Activated T-helper 1 cell treated with Interleukin-2 at 50 U/mL for 16 hours (primary cell): ENCODE data around the gene CNNM1.

Source experiments
- DNase-seq: peaks from one replicate; pipeline ENCODE4 v3.0.0-alpha.2; 2020; ENCODE audit warnings: low read depth

The CNNM1 gene

DNA sequence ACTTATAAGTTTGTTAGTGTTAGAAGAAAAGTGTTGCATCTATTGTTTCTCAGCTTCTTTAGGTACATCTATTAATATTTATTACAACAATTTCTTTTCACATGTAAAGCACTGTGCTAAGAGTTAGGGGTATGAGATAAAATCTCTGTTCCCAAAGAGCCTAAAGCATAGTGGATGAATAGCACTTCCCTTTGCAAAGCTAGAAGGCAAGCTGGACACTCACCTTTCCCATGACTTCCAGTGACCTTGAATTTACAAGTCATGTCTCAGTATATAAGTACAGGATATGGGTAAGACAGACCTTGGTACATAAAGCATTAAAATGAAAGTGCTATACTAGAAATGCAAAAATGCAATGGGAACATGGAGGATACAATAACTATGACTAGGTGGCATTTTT, 8.7 kb downstream of the CNNM1 start:
- DNase-seq: no peak

DNA sequence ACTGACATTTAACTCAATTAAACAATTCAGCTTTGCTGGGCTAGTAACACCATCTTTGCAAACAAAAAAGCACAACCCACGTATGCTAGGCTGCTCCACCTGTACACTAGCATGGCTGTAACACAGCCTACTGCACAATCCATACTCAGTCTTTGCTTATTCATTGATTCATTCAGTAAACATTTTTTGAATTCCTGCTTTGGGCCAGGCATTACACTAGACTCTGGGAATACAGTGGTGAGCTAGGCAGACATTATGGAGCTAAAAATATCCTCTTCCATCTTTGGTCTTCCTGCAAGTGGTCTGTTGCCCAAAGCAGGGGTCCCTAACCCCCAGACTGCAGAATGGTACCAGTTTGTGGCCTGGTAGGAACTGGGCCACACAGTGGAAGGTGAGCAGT, 9.9 kb downstream of the CNNM1 start:
- no peak for DNase-seq

DNA sequence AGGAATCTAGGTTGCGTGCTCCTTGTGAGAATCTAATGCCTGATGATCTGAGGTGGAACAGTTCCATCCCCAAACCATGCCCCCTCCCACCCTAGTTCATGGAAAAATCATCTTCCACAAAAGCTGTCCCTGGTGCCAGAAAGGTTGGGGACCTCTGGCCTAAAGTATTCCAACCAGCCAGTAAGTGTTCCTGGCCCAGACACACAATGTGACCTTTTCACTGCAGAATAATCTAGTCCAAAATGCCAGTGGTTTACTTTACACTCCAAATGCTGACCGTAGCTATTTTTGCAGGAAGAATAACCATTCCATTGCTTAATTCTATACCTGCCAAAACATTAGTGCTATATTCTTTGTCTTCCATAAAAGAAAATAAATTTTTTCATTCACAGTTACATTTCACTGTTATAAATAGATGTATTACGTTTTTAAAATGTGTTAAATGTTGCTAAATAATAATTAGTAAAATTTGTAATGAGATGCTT, 10.4 kb downstream of the CNNM1 start:
- DNase-seq: no peak

DNA sequence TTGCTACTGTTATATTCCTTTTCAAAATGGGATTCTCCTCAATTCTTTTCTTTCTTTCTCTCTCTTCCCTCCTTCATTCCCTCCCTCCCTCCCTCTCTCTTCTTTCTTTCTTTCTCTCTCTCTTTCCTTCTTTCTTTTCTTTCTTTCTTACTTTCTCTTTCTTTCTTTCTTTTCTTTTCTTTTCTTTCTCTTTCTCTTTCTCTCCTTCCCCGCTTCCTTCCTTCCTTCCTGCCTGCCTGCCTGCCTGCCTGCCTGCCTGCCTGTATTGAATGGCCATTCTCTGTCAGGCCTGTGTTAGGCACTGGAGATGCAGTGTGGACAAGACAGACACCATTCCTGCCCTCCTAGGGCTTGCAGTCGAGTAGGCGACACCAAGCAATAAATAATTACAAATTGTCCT, 11.5 kb downstream of the CNNM1 start:
- DNase-seq: no peak

DNA sequence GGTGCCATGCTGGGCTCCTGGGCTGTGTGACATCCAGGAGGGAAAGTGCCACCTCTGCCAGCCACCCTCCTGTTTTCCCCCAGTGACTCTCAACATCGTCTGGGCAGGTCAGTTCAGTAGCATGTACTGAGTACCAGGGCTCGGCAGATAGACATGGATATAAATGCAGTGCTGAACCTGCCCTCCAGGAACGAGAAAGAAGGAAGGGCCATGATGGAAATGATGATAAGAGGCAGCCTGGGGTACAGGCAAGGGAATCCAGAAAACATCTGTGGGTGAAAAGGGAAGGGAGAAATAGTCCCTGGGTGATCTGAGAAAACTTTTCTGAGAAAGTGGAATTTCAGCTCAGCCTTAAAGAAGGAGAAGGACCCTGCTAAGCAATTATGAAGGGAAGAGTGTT, 12.1 kb downstream of the CNNM1 start:
- DNase-seq: no peak

DNA sequence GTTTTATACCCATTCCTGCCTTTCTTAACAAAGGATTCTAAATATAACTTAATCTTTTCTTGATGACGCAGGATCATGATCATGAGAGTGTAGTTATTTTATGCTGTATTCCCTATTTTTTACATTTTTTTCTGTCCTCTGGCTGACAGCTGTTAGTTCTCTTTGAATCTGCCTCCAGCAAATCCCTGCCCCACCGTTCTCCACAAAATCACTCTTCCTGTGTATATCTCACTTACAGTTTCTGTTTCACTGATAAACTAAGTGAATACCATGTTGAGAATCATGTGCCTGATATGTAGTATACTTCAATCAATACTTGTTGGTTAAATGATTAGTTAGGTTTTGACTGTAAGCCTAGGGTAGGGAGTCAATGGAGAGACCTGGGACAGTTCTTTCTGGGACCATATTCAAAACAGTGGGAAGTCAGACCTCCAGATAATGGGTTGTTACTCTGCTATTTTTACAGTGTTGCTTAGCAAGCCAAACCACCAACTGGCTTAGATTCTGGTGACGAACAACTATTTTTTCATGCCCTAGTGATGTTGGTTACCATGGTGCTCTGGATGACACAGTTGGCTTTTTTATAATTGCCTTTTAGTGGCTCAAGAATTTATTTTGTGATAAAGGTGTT, 12.8 kb downstream of the CNNM1 start:
- DNase-seq: no peak

DNA sequence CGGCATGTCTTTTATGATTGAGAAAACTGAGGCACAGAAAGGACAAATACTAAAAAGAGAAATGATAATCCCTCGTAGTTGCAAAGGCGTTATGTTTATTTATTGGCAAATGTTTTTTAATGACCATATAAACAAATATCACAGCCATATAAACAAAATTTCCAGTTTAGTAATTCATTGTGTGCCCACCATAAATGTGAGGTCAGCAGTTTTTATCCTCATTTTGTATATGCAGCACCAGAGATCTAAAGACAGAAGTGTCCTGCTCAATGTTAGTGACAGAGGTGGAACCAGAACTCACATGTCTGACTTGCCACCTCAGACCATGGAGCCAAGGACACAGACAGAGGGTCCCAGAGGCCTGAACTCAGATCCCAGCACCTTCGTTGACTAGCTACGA, 14.1 kb downstream of the CNNM1 start:
- no peak for DNase-seq

DNA sequence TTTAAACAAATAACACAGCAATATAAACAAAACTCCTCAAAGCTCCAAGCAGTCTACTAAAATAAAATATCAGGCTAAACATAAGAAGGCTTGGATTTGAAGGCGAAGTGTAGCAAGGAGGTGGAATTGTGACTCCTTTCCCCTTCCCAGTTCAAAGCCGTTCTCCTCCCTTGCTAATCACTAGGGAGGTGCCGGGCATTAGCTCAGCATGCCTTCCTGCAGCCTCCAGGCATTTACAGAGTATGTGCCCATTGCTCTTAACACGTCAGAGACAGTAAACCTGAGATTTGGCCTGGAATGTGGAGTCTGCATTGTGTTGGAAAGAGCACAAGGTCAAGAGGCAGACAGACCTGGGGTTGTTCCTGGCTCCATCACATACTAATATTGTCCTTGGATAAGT, 15.6 kb downstream of the CNNM1 start:
- no peak for DNase-seq

DNA sequence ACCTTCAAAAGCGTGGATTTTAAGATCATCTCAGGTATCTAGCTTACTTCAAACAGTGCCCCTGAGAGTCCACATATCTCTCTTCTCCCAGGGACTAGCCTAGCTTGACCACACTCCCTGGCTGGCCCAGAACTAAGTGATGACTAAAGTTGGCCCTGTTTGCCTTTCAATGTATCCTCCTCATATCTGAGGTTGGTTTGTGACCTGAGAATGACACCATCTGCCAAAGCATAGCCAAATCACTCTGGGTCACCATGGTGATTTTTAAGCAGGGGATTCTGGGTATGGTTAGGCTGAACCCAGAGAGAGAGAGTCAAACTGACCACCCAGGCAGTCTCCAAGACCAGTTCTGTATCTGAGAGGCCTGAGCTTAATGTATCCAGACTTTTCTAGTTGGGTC, 16.2 kb downstream of the CNNM1 start:
- no peak for DNase-seq

DNA sequence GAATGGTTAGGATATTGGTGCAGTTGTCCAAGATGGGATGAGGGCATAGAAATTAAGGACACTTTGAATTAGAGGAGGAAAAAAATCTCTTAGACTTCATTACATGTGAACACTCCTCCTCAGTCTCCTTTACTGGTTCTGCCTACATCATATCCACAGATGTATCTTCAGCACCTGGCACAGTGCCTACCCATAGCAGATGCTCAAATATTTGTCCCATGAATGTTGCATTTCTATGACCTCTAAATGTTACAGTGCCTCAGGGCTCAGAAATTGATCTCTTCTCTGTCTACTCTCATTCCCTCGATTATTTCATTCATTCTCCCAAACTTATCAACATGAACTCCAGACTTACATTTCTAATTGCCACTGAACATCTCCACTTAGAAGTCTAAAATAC, 17.1 kb downstream of the CNNM1 start:
- DNase-seq: no peak

DNA sequence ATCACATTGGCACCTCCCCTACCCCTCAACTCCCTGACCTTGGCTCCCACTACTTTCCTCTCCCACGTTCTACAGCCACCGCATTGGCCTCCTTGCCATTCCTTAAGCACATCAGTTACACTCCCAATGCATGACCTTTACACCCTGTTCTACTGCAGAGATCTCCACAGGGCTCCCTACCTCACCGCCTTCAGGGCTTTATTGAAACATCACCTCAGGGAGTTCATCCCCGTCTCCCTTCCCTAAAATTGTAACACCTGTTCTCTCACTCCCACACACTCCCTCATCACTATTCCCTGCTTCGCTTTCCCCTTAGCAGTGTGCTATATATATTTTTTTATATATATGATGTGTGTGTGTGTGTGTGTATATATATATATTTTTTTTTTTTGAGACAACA, 18.5 kb downstream of the CNNM1 start:
- no peak for DNase-seq

DNA sequence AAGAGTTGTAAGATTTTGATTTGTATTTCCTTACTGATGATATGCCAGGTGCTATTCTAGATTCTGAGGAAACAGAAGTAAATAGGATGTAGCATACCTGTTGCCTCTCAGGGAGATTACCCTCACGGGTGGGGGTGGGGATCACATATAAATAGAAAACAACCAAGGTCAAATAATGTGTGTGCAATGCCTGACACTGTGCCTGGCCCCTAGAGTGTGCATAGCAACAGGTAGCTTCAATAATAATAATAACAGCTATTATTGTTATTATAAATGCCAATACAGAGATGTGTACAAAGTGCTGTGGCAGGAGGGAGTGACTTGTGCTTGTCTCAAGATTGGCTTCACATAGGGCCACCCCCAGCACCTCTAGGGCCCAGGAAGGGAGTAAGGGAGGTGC, 24.0 kb downstream of the CNNM1 start:
- no peak for DNase-seq

DNA sequence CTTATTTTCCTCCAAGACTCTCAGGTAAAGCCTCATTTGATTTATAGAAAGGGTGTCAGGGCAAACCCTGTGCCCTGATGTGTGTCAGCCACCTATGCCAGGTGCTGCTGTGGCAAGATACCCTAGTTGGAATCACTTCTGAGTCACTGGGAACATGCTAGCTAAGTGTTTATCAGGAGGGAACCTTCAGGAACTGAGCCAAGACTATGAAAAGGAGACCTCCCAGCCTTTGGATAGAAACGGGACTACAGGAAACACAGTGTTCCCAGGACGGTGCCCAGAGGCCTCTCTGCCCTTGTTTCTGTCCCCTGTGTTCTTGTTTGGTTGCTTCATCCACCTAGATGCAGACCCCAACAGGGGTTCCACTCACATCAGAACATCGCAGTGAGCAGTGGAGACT, 28.5 kb downstream of the CNNM1 start:
- no peak for DNase-seq

DNA sequence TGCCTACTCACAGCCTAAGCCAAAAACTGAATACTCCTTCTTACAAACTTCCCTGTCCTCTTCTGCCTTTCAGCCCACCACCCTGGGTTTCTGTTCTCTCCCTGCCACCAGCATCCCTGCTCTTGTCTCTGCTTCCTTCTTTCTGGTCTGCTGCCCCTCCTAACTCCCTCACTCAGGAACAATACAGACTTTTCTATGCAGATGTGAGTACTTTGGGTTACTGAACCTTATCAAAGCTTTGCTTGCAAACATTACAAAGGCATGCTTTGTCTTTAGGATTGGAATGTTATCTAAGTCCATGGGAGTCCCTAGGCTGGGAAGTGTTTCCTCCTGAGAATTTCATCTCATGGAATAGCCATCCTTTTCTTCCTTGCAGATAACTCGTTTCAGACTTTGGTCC, 28.9 kb downstream of the CNNM1 start:
- no peak for DNase-seq

DNA sequence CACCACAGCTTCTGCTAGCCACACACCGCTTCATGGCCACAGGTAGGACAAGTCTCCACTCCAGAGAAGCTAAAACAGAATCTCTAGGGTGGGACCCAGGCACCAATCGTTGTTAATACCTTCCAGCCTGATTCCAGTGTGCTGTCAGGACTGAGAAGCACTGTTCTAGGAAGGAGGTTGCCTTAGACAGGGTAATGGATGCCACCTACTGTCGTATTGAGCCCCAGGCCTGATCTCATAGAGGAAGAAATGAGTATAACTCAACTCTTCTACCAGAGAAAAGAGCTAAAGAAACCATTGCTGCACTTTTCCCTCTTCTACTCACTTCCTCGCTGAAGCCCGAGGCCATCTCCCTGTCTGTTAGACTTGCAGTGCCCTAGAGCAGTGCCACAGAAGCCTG, 31.8 kb downstream of the CNNM1 start:
- no peak for DNase-seq

DNA sequence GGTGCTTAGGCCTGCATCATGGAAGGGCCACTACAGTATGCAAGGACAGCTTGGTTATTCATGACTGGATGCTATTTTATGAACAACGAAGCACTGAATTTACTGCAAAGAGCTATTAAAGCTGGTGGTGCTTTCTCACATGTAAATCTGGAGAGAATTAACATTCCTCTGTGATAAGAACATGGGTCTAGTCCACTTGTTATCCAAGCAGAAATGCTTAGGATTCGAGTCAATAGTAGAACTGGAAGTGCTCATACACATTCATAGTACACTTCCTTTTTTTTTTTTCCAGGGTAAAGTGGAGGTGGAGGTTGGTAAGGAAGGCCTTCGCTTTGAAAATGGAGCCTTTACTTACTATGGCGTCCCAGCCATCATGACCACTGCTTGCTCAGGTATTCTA, 35.0 kb downstream of the CNNM1 start:
- DNase-seq: no peak

DNA sequence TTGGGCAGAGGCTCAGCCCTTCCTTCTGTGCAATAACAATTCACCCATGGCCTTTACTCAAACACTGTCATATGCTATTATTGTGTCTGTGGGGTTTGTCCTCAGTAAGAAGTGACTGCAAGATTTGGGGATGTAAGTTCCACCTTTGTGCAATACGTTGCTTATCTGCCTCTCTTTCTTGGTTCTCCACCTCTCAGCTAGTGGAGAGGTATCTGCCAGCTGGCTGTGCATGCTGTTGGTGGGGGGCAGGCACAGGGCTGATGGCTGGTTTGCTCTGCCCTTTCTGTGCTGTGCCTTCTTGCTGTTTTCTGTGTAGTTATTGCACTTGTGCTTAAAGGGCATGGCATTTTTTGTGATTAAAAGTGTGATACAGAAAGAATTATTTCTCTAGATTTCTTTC, 36.2 kb downstream of the CNNM1 start:
- no peak for DNase-seq

DNA sequence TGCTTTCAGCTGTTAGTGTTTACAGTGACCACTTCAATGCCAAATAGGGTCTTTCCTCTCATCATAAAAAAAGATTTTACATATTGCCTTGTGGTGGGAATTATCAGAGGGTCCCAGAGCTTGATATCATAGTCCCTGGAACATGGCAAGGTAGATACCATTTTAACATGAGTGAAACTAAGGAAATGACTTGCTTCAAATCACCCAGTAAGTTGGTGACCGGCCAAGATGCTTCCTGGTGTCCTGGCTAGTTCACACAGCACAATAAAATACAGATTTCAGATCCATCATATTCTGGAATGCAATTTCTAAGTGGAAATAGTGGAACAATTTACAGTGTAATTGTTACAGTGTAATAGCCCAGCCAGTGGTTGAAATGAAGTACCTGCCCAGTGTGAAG, 36.6 kb downstream of the CNNM1 start:
- DNase-seq: no peak

DNA sequence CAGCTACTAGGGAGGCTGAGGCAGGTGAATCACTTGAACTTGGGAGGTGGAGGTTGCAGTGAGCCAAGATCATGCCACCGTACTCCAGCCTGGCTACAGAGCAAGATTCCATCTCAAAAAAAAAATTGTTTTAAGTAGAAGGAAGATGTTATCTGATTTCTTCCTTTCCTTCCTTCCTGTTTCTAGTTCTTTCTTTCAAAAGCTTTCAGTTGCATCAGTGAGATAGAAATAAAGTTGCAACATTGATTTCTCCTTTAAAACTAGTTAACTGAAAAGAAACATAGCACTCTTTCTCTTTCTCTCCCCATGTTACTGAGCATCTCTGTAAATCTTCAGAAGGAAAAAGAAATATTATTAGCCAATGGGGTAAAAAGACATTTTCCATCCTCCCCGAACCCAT, 37.5 kb downstream of the CNNM1 start:
- DNase-seq: no peak

DNA sequence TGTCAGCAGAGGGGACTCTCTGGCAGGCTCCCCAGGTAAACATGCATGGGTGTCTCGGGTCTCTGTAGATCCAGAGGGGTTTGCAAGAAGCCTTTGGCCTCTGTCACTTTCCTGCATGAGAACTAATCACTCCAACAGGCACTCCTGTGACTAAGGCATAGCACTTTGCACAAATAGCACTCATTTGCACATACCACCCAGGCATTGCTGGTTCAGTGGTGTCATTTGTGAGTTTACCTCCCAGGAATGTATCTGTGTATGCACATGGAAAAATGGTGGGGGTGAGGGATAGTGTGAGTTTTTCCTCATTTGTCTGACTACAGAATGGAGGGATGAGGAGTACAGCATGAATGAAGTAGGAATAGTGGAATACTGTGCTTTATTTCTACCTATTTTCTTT, 39.5 kb downstream of the CNNM1 start:
- no peak for DNase-seq

DNA sequence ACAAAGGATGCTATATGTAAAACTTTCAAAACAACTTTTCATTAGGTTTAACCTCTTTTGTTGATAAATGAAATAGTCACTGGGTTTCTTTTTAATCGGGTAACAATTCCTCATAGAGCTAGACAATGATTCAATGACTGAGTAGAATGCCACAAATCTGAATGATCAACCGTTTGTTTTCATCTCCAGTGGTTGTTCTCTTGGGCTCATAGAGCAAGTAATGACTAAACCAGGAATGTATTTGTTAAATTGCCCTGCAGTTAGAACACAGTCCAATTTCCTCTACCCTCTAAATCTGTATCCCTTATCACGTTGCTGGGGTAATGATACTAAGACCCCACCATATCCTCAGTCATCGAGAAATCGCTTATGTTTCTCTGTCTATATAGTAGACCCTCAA, 40.0 kb downstream of the CNNM1 start:
- DNase-seq: no peak

DNA sequence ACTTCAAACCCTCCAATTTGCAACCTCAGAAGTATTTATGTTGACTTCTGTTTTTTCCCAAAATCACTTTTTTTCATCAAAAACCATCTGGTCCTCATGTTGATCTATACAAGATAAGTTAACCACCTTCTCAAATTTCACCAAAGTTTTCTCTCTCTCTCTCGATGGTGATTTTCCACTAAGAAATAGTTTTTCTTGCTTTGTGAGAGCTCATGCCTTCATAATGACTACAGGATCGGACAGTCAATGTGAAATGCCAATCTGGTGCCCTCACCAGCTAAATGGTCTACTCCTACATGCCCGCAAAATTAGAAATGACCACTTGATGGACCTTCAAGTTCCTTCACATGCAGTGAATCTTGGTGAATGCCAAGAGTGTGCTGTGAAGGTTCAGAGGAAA, 40.4 kb downstream of the CNNM1 start:
- DNase-seq: no peak

DNA sequence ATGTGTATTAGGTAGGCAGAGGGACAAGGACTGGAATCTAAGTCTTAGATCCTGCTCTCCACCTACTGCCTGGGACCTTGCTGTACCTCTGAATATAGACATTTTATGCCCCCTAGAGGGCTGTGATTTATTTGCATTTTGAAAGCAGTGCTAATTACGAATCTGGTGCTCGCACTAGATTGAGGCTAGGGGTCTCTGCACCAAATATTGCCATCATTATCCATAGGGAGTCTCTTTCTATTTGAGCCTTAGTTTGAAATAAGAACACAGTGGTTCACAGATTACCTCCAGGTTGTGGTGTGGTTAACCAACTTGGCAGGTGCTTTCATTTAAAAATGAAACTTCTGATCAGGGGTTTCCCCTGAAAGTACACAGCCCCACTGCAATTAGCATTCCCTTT, 41.8 kb downstream of the CNNM1 start:
- DNase-seq: no peak

DNA sequence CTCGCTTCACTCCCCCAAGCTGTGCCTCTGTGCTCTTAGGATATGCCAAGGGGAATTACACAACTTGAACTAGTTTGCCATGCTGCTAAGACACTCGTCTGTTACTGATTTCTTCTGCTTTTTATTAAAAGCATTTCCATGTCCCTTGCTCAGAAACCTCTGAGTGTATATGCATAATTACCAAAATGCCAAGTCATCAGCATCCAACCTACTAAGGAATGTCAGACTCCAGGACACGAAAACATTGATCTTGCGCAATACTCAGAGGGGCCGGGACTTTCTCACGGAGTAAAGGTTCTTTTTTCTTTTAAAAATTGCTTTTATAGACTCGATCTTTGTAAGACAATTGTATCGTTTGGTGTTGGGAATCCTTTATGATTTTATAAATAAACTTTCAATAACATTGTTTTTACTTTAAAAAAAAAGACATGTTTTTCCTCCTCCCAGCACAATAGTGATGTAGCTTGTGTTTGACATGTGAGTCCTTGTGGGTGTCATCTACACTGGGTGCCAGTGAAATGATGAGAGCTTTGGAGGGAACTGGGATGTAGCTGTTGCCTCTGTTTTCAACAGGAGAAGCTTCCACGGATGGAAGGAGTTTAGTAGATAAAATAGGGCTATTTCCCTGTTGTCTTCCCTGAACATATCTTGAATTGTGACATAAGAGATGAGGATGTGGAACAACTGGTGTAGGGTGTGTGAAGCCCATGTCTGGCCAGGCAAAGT, 43.6 kb downstream of the CNNM1 start:
- DNase-seq: no peak
